OCI-LY1 (cell line): Measurements from ENCODE around the gene GPR65.

Experiments
- H2AFZ ChIP-seq: fragments of 200-600 bp; sonication (generic), shearing (Covaris generic); 2 replicates; pipeline ENCODE4 v1.6.0; 2014; ENCODE audit warnings: antibody characterized with exemption, mild to moderate bottlenecking, low read length
- H3F3A ChIP-seq: fragments of 200-600 bp; sonication (generic), shearing (Covaris generic); 2 replicates; pipeline ENCODE4 v1.6.0; 2014; ENCODE audit warnings: mild to moderate bottlenecking, antibody characterized with exemption, low read length, moderate library complexity; ENCODE audit not compliant: insufficient read depth
- H3K27ac ChIP-seq: fragments of 200-600 bp; sonication (generic); 2 replicates; pipeline ENCODE4 v1.5.1; 2014; ENCODE audit warnings: low read length, mixed run types, mild to moderate bottlenecking, low read depth; ENCODE audit not compliant: poor library complexity, severe bottlenecking
- H3K27me3 ChIP-seq: fragments of 200-600 bp; sonication (generic); 2 replicates; pipeline ENCODE4 v1.6.0; 2014; ENCODE audit warnings: antibody characterized with exemption, mild to moderate bottlenecking, low read length, moderate library complexity; ENCODE audit not compliant: insufficient read depth
- H3K36me3 ChIP-seq: fragments of 200-600 bp; sonication (generic); 2 replicates; pipeline ENCODE4 v1.6.1; 2014; ENCODE audit warnings: mild to moderate bottlenecking, antibody characterized with exemption, low read length, moderate library complexity, mixed read lengths; ENCODE audit not compliant: insufficient read depth
- H3K4me1 ChIP-seq: fragments of 200-600 bp; sonication (generic); 2 replicates; pipeline ENCODE4 v1.5.1; 2014; ENCODE audit warnings: mild to moderate bottlenecking, low read length, moderate library complexity; ENCODE audit not compliant: insufficient read depth, severe bottlenecking
- H3K4me2 ChIP-seq: fragments of 200-600 bp; sonication (generic), shearing (Covaris generic); 2 replicates; pipeline ENCODE4 v1.6.1; 2014; ENCODE audit warnings: low read length
- H3K4me3 ChIP-seq: fragments of 200-600 bp; sonication (generic); 2 replicates; pipeline ENCODE4 v1.5.1; 2014; ENCODE audit warnings: low read length, low read depth, mild to moderate bottlenecking, mixed read lengths; ENCODE audit not compliant: poor library complexity, severe bottlenecking
- H3K79me2 ChIP-seq: fragments of 200-600 bp; shearing (Covaris generic); 2 replicates; pipeline ENCODE4 v1.6.1; 2016; ENCODE audit warnings: mixed run types, low read length, mixed read lengths; ENCODE audit not compliant: insufficient read depth
- H3K9ac ChIP-seq: fragments of 200-600 bp; sonication (generic), shearing (Covaris generic); 2 replicates; pipeline ENCODE4 v1.6.1; 2014; ENCODE audit warnings: mild to moderate bottlenecking, low read length, mixed read lengths
- H3K9me2 ChIP-seq: fragments of 200-600 bp; sonication (generic), shearing (Covaris generic); 2 replicates; pipeline ENCODE4 v1.6.1; 2014; ENCODE audit warnings: low read depth, mild to moderate bottlenecking, low read length, mixed read lengths
- H3K9me3 ChIP-seq: fragments of 200-600 bp; shearing (Covaris generic); 2 replicates; pipeline ENCODE4 v1.6.1; 2014; ENCODE audit warnings: low read length, mixed read lengths
- H4K20me1 ChIP-seq: fragments of 200-600 bp; sonication (generic), shearing (Covaris generic); 2 replicates; pipeline ENCODE4 v1.6.0; 2016; ENCODE audit warnings: mild to moderate bottlenecking, low read length; ENCODE audit not compliant: insufficient read depth
- EZH2 ChIP-seq: fragments of 200-600 bp; sonication (generic), shearing (Covaris generic); IDR thresholded peaks from 2 replicates; pipeline ENCODE4 v1.8.0; 2017; ENCODE audit warnings: borderline replicate concordance, mixed run types, mild to moderate bottlenecking, antibody characterized with exemption, low read length, moderate library complexity, mixed read lengths
- TF ChIP-seq, protein P1 (sequence below): fragments of 200-600 bp; sonication (generic), shearing (Covaris generic); IDR thresholded peaks from 2 replicates; pipeline ENCODE4 v1.5.1; 2017; ENCODE audit warnings: mild to moderate bottlenecking, antibody characterized with exemption, low read length, moderate library complexity, mixed read lengths

Gene GPR65, protein sequence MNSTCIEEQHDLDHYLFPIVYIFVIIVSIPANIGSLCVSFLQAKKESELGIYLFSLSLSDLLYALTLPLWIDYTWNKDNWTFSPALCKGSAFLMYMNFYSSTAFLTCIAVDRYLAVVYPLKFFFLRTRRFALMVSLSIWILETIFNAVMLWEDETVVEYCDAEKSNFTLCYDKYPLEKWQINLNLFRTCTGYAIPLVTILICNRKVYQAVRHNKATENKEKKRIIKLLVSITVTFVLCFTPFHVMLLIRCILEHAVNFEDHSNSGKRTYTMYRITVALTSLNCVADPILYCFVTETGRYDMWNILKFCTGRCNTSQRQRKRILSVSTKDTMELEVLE

DNA sequence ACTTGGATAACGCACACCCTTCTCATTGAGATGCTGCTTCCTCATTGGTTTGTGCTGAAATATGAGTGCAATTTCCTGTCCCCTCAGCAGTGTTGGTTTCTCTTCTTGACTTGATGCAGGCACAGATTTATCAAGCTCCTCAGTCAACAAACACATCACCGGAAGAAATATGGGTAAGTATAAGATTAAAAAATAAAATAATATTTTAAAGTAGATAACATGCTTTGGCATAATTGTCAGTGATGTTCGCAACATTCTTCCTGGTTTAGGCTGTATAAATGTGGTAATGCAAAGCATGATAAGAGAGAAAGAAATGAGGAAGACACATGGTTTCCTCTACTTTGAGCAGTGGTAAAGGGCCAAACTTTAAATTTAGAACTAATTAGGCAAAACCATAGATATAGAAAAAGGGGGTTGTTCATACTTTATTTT is at the start of gene GPR65:
Gene GPR65 (plus strand): TSS at position 86 of the 432 bp plus-strand sequence. CDS start 5,713 bp downstream, outside the sequence.
- no peaks in the 10 kb centered on the region for H3K9me2 ChIP-seq
- peak within 1 kb of the TSS; percentile 72 for H3K4me2 ChIP-seq
- no peaks in the 10 kb centered on the region for H3K36me3 ChIP-seq
- H3K9ac ChIP-seq = peak within 1 kb of the TSS; percentile 45
- peak within 1 kb of the TSS; percentile 55 for H3K4me3 ChIP-seq
- no peaks in the 10 kb centered on the region for H4K20me1 ChIP-seq
- peak within 1 kb of the TSS; percentile 84 for H3K27ac ChIP-seq
- no peaks in the 10 kb centered on the region for H3K27me3 ChIP-seq
- H3K9me3 ChIP-seq = no peaks in the 10 kb centered on the region
- H3K4me1 ChIP-seq = peaks cover 42% of the 10 kb centered on the region
- H3F3A ChIP-seq = no peaks in the 10 kb centered on the region
- peak within 1 kb of the TSS; percentile 77 for H2AFZ ChIP-seq
- TF ChIP-seq, protein P1, sequence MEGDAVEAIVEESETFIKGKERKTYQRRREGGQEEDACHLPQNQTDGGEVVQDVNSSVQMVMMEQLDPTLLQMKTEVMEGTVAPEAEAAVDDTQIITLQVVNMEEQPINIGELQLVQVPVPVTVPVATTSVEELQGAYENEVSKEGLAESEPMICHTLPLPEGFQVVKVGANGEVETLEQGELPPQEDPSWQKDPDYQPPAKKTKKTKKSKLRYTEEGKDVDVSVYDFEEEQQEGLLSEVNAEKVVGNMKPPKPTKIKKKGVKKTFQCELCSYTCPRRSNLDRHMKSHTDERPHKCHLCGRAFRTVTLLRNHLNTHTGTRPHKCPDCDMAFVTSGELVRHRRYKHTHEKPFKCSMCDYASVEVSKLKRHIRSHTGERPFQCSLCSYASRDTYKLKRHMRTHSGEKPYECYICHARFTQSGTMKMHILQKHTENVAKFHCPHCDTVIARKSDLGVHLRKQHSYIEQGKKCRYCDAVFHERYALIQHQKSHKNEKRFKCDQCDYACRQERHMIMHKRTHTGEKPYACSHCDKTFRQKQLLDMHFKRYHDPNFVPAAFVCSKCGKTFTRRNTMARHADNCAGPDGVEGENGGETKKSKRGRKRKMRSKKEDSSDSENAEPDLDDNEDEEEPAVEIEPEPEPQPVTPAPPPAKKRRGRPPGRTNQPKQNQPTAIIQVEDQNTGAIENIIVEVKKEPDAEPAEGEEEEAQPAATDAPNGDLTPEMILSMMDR = no peak
- TF ChIP-seq EZH2 = no peak
- peaks cover 6% of the 10 kb centered on the region; the same call in 1 of the 2 replicates for H3K79me2 ChIP-seq

DNA sequence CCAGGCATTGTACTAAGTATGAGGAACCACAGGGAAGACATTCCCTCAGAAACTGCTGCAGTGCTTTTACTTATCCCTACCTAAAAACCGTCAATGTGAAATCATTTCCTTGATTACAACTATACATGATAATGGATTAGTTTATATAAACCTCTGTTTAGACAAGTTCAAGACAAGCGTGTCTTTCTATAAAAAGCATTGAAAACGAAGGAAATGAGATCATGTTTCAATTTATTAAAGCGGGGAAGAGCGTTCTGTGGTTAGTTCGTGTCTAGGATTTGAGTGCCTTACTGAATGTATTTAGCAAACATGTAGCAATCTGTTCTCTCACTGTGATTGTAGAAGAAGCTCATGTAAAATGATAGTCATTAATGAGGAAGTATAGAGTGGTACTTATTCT is 49.4 kb upstream of the GPR65 start:
- Histone ChIP-seq H2AFZ (no peak overlapping the region), H3K9ac (no peak overlapping the region), H3K79me2 (no peaks in the 10 kb centered on the region), H3K9me2 (no peaks in the 10 kb centered on the region), H3K27me3 (no peaks in the 10 kb centered on the region), H3K4me3 (no peak overlapping the region), H4K20me1 (no peaks in the 10 kb centered on the region), H3K27ac (no peak overlapping the region), H3F3A (no peaks in the 10 kb centered on the region), H3K9me3 (no peaks in the 10 kb centered on the region), H3K4me1 (peaks cover 14% of the 10 kb centered on the region), H3K4me2 (no peak overlapping the region), H3K36me3 (peaks cover 3% of the 10 kb centered on the region; the same call in 1 of the 2 replicates)
- TF ChIP-seq, protein P1 = no peak
- no peak for TF ChIP-seq EZH2

DNA sequence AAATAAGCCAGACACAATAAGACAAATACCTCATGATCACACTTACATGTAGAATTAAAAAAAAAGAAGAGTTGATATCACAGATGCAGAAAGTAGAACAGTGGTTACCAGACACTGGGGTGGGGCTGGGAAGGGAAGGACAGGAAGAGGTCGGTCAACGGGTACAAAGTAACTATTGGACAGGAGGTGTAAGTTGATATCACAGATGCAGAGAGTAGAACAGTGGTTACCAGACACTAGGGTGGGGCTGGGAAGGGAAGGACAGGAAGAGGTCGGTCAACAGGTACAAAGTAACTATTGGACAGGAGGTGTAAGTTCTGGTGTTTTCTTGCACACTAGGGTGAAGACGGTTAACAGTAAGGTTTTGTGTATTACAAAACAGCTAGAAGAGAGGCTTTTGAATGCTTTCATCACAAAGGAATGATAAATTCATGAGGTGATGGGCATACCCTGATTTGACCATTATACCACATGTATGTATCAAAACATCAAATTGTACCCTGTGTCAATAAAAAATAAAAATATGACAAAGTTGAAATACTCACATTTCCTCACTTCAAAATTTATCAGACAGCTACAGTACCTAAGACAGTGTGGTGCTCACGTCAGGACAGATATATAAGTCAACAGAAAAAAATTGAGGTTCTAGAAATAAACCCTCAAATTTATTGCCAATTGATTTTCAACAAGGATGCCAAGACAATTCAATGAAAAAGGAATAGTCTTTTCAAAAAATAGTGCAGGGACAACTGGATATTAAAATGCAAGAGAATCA is 44.7 kb upstream of the GPR65 start:
- Histone ChIP-seq H3K9me3 (no peaks in the 10 kb centered on the region), H3K4me2 (no peak overlapping the region), H3K9ac (no peak overlapping the region), H4K20me1 (no peaks in the 10 kb centered on the region), H3K36me3 (peaks cover 12% of the 10 kb centered on the region; the same call in 1 of the 2 replicates), H3K9me2 (no peaks in the 10 kb centered on the region), H3K79me2 (no peaks in the 10 kb centered on the region), H3K27me3 (no peaks in the 10 kb centered on the region), H3K4me3 (no peak overlapping the region), H2AFZ (no peak overlapping the region), H3F3A (no peaks in the 10 kb centered on the region), H3K4me1 (no peaks in the 10 kb centered on the region), H3K27ac (no peak overlapping the region)
- TF ChIP-seq EZH2 = no peak
- TF ChIP-seq, protein P1 = no peak
